NAMALWA (cell line): ENCODE measurements around the gene KIAA0319L.
"Not testable (repeated sequence)": the region's sequence is repeated elsewhere in the genome, so short reads cannot be mapped to it uniquely, and the experiment has no call there.

ENCODE experiments used
- DNase-seq: peaks from one replicate; pipeline ENCODE4 v3.0.0-alpha.2; 2015; ENCODE audit warnings: low spot score

Gene KIAA0319L

DNA sequence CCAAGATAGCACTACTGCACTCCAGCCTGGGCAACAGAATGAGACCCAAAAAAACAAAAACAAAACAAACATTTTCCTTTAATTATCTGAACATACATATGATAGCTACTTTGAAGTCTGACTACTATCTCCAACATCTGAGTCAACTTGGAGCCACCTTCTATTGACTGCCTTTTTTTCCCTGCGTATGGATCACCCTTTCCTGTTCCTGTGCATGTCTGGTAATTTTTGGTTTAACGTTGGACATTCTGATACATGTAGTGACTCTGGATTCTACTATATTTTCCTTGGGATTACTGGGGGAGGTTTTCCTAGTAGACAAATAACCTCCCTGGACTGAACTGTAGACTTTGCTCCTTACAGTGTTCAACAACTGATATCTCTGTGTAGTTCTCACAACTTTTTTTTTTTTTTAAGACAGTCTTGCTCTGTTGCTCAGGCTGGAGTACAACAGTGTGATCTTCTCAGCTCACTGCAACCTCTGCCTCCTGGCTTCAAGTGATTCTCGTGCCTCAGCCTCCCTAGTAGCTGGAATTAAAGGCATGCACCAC, 70.3 kb downstream of the KIAA0319L start:
- DNase-seq: no peak

- DNase-seq: no peak
These were observed 76.0 kb downstream of the KIAA0319L start for GRCh38 chr1:35481229-35481628.

- no peak for DNase-seq
These were observed 79.3 kb downstream of the KIAA0319L start for GRCh38 chr1:35477870-35478269.

- no peak for DNase-seq
These were observed 81.1 kb downstream of the KIAA0319L start for GRCh38 chr1:35475856-35476674.

DNA sequence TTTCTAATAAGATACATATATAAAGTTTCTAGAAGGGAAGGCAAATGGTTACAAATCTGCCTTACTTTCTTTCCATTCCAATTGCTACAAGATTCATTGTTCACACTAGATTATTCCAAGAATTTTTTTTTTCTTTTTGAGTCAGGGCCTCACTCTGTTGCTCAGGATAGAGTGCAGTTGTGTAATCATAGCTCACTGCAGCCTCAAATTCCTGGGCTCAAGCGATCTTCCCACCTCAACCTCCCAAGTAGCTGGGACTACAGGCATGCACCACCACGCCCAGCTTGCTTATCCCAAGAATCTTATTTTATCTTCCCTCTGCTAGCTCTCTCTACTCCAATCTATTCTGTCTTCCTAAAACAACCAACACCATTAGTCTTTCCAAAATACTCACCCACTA, 81.8 kb downstream of the KIAA0319L start:
- DNase-seq: no peak

- not testable (repeated sequence) for DNase-seq
These were observed 84.0 kb downstream of the KIAA0319L start for GRCh38 chr1:35473216-35473615.

DNA sequence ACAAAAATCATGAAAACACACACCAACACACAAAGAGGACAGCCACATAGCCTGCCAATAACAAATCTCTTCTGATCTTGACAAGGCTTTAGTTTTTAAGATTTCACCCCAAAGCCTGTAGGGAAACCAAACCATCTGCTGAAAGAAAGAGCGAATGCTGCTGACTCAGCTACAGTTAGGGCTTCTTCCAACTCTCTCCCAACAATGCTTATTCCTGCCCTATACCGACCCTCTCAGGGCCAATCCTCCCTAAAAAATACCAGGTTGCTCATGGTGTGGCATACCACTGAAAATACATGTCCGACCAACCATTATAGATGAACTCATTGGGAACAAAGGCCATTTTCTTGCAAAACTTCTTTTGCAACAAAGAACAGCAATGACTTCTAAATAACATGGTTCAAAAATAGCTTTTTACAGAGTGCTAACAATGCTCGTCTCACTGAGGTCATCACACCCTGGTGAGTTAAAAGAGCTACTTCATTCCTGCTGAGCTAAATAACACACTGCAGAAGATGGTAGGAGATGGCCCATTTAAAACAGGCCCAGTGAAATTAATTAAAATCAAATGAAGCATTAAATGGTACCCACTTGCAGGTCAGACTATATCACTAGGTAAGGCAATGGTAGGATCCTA, 86.1 kb downstream of the KIAA0319L start:
- no peak for DNase-seq

GRCh38 chr1:35466120-35466519, 91.1 kb downstream of the KIAA0319L start:
- no peak for DNase-seq

DNA sequence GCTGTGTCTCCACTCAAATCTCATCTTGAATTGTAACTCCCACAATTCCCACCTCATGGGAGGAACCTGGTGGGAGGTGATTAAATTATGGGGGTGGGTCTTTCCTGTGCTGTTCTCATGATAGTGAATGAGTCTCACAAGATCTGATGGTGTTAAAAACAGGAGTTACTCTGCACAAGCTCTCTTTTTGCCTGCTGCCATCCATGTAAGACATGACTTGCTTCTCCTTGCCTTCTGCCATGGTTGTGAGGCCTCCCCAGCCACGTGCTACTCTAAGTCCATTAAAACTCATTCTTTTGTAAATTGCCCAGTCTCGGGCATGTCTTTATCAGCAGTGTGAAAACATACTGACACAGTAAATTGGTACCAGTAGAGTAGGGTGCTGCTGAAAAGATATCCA, 93.5 kb downstream of the KIAA0319L start:
- DNase-seq: not testable (repeated sequence)

DNA sequence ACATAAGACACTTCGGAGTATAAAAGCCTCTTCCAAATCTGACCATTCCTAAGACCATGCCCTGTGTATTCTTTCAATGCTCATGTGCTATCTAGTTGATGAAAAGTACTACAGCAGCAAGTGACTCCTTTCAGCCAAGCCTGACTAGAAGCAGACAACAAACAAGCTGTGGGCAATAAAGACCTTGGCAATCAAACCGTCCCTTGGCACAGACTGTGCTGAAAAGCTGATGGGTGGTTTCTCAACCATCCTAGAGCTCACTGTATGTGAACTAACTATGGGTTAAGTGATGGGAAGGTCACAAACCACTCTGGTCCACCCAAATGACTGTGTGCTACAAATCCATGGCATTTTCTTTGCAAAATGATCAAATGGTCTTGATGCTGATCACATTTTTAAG, 94.0 kb downstream of the KIAA0319L start:
- no peak for DNase-seq

DNA sequence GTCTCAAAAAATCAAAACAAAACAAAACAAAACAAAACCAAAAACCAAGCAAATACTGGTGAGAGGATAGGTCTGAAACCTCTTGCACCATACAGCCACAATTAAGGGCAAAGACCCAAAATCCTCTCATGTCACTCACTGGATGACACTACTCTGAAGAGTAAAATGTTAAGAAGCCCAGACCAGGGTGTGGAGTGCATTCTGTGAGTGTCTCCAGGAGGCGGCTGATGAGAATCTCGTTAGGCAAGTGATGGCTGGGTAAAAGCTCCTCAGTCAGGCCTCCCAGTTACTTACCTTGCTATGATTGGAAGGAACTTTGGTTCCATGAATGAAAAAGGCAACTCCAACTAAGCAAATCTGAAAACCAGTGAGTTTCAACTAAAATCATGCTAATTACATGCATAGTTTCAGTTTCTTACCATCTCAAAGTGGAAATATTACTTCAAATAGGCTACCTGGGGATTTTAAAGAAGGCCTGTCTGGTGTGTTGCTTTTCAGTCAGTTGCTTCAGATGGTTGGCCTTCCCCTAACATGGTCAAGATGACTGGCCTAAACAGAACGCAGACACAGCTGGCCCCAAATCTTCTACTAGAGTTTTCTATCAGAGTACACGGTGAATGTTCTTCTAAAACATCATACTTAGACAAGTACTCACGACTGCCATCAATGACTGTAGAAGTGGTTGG, 95.1 kb downstream of the KIAA0319L start:
- no peak for DNase-seq

DNA sequence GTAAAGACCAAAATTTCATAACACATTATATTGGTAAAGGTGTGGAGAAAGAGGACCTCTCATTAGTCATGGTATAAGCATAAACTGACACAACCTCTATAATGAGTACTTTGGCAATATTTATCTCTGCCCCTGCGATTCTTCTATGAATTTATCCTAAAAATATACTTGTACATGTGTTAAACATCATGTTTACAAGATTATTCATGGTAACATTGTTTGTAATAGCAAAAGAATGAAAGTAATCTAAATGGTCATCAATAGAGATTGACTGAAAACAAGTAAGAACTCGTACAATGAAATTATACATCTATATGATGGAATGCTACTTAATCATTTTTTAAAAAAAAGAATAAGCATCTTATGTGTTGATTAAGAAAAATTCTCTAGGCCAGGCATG, 96.4 kb downstream of the KIAA0319L start:
- no peak for DNase-seq

- no peak for DNase-seq
These were observed 102.6 kb downstream of the KIAA0319L start for GRCh38 chr1:35454616-35455015.

GRCh38 chr1:35454176-35454575, 103.0 kb downstream of the KIAA0319L start:
- no peak for DNase-seq

DNA sequence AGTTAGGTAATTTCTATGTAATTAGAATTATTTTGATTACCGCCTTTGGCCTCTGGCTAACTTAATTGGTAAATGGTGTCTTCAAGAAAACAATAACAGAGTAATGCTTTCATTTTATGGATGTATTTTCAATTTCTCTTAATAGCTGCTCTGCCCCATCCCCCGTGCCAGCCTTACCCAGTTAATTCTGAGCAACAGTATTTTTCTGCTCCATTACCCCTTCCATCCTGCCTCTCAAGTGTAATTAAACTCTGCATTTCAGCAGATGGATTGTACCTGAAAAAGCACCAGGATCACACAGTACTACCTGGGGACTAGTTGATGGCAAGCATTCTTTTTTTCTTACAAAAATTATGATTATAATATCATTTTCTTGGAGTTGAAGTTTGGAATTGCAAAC, 104.2 kb downstream of the KIAA0319L start:
- no peak for DNase-seq

DNA sequence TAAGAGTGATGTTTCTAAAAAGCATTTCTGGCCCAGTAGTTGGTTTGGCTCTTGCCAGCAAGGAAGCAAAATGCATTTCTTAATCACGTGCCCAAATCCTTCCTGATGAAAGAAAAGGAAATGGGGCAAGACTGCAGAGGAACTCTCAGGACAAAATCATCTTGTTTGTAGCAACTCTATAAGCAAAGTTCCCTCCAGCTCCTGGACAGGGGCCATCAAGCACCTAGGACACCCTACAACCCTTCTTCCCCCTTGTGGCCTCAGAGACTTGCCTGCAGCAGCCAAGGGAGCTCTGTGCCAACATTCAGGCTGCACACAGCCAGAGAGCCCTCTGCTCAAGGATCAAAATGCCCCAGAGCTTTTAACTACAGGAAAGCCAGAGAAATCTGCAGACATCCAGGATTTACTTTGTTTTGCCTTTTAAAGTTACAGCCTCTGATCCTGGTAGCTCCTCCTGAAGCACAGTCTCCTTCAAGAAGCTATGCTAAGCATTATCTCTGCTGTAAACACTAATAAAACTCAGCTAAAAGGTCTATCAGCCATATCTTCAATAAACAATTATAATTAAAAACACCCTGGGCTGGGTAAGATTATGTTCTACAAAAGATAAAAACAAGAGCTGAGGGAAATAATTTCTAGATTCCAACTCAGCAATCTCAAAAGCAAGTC, 105.0 kb downstream of the KIAA0319L start:
- DNase-seq: no peak

DNA sequence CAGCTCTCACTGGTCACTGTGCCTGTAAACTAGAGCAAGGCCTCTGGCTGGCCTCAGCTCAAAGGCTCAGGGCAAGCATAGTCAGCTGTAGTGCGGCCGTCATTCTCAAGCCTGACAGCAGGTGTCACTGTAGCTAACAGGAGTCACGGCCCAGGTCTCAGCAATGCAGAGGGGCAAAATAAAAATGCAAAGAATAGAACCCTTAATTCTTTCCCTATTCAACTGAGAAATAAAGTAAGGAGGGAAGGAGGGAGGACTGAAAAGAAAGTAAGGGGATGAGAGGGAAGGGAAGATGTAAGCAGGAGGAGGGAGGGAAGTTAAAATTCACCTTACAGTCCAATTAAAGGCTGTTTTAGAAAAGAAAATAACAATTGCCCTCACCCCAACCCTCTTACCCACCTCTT, 106.1 kb downstream of the KIAA0319L start:
- DNase-seq: peak; percentile 79

DNA sequence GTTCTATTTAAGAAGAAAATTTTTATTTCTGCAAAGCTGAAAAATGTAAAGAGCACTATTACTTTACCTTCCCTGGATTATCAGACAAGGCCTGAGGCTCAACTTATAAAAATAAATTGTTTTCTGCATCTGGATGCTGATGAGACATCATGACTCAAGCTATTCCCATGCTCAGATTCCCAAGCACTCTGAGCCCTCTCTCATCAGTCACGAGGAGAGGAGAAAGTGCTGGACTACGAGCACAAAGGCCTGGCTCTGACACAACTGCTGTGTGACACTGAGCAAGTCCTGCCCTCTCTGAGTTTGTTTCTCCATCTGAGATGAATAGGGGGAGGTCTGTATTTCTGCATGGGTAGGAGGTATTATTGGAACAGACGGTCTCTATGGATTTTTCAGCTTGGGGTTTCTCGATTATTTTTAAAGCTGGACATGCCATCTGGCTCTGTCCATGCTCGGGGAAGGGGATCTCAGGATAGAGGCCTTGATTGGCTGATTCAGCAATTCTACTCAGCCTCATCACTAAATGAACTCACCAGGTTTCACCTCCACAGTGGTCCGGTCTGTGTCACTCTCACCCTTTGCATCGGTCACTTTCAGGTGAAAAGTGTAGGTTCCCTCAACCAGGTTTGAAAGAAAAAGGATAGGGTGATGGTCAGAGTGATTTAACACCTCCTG, 107.7 kb downstream of the KIAA0319L start:
- DNase-seq: no peak

DNA sequence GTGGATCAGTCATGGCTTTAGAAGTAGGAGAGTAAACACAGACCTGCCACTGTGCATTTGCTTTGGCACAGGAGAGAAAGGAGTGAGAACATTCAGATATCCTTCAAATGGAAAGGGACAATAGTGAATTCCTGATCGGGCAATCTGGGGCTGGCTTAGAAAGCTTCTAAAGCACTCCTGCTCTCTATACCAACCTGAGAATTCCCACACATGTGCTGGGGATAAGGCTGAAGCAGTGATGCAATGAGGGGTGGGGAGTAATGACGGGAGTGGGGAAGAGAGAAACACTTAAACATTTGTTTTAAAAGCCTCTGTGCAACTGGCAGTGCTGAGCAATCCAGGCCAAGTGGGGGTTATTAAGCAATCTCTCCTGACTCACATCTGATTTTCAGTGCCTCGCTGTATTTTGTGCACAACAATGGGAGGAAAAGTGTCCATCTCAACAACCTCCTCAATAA, 108.8 kb downstream of the KIAA0319L start:
- no peak for DNase-seq

GRCh38 chr1:35447278-35447677, 109.9 kb downstream of the KIAA0319L start:
- DNase-seq: no peak

GRCh38 chr1:35444519-35444774, 112.8 kb downstream of the KIAA0319L start:
- no peak for DNase-seq
